ENCODE data around the gene EGR1.

Gene EGR1

GRCh38 chr5:138465261-138466124, at the start of gene EGR1:
Gene EGR1 (plus strand): TSS chr5:138465479. CDS start chr5:138465762, 283 bp downstream.
- DNase-seq = peak; percentile 75

GRCh38 chr5:138418444-138418843, 46.8 kb upstream of the EGR1 start:
- DNase-seq = no peak

DNA sequence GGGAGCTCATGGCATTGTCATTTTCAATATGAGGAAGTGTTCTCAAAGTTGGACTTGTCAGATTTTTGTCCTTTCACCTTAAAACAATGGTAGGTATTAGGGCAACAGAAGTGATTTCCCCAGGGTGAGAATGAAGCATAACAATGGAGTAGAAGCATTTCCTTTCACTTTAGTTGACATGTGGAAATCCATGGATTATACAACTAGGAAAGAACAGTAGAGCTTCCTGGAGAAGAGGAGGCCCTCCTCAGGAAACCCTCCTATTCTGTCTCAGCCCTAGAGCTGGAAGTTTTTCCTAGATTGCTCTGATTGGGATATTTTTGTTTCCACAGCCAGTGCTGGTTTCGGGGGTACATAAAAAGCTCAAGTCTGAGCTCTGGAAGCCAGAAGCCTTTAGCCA, 40.2 kb upstream of the EGR1 start:
- no peak for DNase-seq

GRCh38 chr5:138435943-138436342, 29.3 kb upstream of the EGR1 start:
- no peak for DNase-seq

GRCh38 chr5:138438003-138438723, 27.1 kb upstream of the EGR1 start:
- DNase-seq = no peak

DNA sequence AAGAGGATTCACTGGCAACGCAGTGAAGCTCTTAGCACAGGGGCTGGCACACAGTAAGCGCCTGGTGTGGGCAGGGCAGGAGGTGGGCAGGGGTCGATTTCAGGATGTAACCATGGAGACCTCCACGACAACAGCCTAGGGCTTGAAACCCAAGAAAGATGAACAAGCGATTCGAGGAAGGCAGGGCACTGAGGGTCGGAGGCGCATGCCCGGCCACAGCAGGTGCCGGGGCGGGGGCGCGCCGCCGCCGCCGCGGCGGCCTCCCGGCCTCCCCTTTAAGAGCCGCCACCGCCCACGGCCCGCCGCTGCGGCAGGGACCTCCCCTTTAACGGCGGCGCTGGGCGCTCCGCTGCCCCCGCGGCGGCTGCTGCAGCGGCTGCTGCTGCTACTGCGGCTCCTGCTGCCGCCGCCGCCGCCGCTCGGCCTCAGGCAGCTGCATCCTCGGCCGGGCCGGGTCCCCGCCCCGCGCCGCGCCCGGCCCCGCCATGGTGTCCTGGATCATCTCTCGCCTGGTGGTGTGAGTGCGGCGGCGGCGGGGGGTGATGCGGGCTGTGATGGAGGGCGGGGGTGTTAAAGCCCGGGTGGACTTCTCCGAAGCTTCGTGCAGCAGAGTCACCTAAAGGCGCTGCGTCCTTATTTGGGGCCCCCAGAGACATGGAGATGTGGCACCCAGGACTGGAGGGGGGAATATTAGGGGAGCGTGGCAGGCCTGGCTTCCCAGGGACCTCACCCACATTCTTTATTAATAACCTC, 26.4 kb upstream of the EGR1 start, which contains the start of gene REEP2:
Gene REEP2 (plus strand): TSS at position 334 of the 753 bp plus-strand sequence. CDS start 152 bp downstream, at position 486.
- peak; percentile 41 for DNase-seq

- DNase-seq = no peak
These were observed 25.7 kb upstream of the EGR1 start for GRCh38 chr5:138439477-138440158.

DNA sequence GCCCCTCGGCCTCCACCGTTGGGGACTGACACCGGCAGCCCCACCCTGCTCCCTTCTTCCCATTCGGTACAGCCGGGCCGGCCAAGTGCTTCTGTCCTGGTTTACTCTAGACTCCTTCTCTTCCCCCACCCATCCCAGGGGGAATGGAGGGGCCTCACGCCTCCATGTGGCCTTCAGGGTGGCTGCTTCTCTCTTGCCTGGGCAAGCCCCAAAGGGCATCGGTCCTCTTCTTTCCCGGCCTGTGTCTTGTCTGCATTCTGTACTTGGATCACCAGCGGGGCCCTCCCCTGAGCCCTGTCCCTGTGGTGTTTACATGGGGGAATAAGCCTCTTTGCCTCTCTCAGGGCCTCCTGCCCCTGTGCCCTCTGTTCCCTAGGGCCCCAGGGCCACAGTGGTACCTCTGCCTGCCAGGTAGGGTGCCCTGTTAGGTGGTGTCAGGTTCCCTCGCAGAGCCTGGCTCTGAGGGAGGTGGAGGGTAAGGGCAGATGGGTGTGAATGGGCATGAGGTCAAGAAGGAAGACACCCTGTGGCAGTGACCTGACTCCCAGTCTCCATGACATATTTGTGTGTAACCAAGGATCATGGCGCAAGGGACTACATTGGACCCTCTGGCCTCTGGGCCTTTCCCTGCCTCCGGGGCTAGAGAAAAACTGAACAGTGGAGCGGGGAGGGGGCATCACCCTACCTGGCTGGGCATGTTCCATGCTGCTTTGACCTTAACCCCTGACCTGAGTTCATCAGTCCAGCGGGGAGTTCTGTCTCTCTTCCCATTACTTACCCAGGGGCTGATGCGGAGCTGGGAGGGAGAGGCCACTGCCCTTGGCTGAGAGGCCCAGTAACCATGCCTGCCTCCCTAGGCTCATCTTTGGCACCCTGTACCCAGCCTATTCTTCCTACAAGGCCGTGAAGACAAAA, 24.9 kb upstream of the EGR1 start:
- DNase-seq = no peak

DNA sequence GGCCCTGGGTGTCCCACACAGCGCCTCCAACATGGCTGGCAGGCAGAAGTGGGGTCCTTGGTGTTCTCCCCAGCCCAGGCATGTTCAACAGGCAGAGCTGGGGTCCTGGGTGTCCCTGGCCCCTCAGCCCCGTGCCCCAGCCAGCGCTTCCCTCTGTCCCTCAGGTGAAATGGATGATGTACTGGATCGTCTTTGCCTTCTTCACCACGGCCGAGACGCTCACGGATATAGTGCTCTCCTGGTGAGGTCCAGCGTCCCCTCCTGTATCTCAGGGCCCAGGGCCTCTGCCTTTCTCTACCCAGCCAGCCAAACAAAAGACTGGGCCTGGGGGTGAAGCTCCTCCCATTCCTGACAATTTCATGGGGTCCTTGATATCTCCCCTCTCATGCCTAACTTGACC, 24.1 kb upstream of the EGR1 start:
- no peak for DNase-seq

DNA sequence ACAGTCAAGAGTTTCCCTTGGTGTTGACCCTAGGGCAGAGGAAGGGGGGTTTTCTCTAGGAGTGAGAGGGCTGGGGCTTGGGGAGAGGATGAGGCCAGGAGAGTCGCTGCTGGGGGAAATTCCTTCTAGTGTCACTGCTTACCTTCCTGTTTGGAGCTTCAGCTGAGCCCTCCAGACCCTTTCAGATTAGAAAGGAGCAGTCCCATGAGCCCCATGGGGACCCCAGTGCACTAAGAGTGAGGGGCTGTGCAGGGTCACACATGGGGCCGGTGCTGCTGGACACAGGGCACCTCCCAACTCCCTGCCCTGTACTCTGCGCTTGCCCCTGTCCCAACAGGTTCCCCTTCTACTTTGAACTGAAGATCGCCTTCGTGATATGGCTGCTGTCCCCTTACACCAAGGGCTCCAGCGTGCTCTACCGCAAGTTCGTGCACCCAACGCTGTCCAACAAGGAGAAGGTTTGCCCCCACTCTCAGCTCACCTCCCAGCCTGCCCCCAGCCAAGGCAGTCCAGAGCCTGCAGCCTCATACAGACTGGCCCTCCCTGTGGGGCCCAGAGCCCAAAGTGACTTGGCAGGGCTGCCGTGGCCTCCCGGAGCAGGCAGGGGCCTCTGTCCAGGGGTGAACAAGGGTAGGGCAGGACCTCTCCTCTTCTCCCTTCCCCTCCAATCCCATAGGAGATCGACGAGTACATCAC, 21.1 kb upstream of the EGR1 start:
- DNase-seq = no peak

- no peak for DNase-seq
These were observed 20.3 kb upstream of the EGR1 start for GRCh38 chr5:138444774-138445546.

GRCh38 chr5:138445547-138446271, 19.6 kb upstream of the EGR1 start:
- no peak for DNase-seq

DNA sequence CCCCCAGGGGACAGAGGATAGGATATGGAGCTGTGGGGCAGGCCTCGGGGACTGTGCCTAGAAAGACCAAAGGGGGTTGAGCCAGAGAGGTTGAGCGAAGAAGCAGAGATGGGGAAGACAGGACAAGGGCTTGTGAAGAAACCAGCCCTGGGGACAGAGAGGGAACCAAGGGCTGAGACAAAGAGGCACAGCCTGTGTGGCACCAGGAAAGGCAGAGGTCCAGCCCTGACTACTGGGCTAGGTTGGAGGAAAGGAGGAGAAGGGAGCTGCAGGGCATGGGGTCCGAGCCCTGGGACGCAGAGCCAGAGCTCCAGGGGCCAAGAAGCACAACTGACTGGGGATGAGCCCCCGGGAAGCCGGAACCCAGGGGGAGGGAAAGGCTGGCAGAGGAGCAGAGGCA, 17.2 kb upstream of the EGR1 start:
- no peak for DNase-seq

DNA sequence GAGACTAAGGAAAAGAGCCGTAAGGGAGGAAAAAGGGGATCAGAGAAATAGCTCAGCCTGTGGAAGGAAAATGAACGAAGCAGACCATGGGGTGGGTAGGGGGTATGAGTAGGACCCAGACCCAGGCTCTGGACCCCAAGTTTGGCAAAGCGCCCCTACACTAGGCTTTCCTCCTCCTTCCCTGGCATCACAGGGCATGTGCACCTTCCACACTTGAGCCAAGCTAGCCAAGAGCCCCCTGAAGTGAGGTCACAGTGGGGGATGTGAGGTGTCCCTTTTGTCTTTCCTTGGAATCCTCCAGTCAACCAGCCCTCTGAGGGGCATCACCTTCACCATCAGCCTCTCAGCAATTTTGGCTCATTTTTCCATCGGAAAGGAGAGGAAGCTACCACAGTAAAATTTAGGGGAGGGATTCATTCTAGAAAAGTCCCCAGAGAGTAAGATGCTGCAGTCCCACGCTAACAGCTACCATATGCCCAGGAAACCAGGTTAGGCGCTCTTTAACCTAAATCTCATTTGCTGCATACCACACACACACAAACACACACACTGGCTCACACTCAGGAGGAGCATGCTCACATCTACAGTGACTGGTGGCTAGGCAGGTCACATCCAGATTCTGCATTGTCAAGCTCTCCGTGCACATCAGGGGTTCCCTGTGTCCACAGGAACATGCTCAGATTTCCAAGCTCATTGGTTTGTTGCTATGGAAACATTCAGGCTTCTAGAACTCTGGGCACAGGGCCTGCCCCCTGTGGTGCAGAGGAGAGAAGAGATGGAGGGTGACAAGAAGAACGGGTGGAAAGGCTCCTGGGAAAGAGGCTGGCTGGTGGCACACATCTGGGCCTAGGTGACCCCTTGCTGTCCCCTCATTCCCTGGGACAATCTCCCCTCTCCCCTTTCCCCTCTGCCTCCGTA, 16.5 kb upstream of the EGR1 start:
- peak; percentile 43 for DNase-seq

- DNase-seq = peak; percentile 37
These were observed 15.6 kb upstream of the EGR1 start for GRCh38 chr5:138449501-138450239.

- DNase-seq = no peak
These were observed 14.3 kb upstream of the EGR1 start for GRCh38 chr5:138450971-138451370.

GRCh38 chr5:138452720-138453119, 12.6 kb upstream of the EGR1 start:
- no peak for DNase-seq

DNA sequence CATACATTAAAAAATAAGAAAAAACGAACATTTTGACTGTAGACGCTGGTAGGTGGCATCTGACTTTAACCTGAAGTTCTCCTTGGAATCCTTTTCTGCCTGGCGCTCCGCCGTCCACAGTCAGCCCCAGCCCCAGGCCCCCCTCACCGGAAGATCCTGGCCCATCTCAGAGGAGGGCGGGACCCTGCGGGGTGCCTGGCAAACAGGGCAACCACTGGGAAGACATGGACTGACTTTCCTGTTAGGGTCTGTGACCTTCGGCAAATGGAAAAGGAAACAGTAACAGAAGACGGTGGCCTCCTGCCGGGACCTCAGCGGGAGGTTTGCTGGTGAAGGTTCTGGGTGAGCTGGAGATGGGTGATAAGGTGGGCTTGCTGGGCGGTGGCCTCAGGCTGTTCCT, 11.7 kb upstream of the EGR1 start:
- no peak for DNase-seq

All from NCI-H2171 (cell line).